Transverse colon (tissue), 4 donors: ENCODE data around the gene C1orf210. TPM values are rescaled to one million over a fixed set of nuclear protein-coding genes. Genes with fewer than 3 reads are reported as not detected.

ENCODE experiments used
- DNase-seq: peaks from one replicate; pipeline ENCODE4 v3.0.0-alpha.2; 2019
- H3K27ac ChIP-seq, 4 donors: fragments of 200-600 bp; sonication (generic); 2 replicates each; pipeline ENCODE4 v1.5.1; 2016 to 2018; ENCODE audit warnings: inconsistent platforms in 4 of 4
- H3K27me3 ChIP-seq: fragments of 200-600 bp; sonication (generic); 2 replicates; pipeline ENCODE4 v1.5.1; 2017; ENCODE audit warnings: inconsistent platforms
- H3K36me3 ChIP-seq, 4 donors: fragments of 200-600 bp; sonication (generic); 2 replicates each; pipeline ENCODE4 v1.5.1; 2017 to 2019; ENCODE audit warnings: inconsistent platforms in 4 of 4
- H3K4me1 ChIP-seq, 4 donors: fragments of 200-600 bp; sonication (generic); 2 replicates each; pipeline ENCODE4 v1.5.1; 2017 to 2020; ENCODE audit warnings: inconsistent platforms in 4 of 4
- H3K4me3 ChIP-seq, 4 donors: fragments of 200-600 bp; sonication (generic); 1 replicate in 1 of 4; 2 replicates in 3 of 4; pipeline versions ENCODE4 v1.5.1 to v1.6.1; 2017 to 2019; ENCODE audit warnings: inconsistent platforms in 4 of 4
- H3K9me3 ChIP-seq, 2 donors: fragments of 200-600 bp; sonication (generic); 2 replicates each; pipeline ENCODE4 v1.5.1; 2017 to 2019; ENCODE audit warnings: inconsistent platforms in 2 of 2
- CTCF ChIP-seq, 5 experiments: fragments of 200-600 bp in 3 of 5; fragments of 450-650 bp in 2 of 5; sonication (generic) in 3 of 5; IDR thresholded peaks; 1 replicate in 2 of 5; 2 replicates in 3 of 5; pipeline ENCODE4 v1.5.1; 2016 to 2017; ENCODE audit warnings: antibody characterized with exemption in 5 of 5, inconsistent platforms in 3 of 5, mild to moderate bottlenecking in 2 of 5, moderate library complexity in 1 of 5
- EP300 ChIP-seq: sonication (generic); formaldehyde crosslinking; IDR thresholded peaks from one replicate; pipeline ENCODE4 v1.6.1; 2017; ENCODE audit warnings: antibody characterized with exemption, low read depth
- POLR2A ChIP-seq: fragments of 450-650 bp; IDR thresholded peaks from one replicate; pipeline ENCODE4 v1.6.1; 2016; ENCODE audit warnings: antibody characterized with exemption, mild to moderate bottlenecking, moderate library complexity
- POLR2AphosphoS5 ChIP-seq, 3 donors: sonication (generic); formaldehyde crosslinking; IDR thresholded peaks; one replicate each; pipeline ENCODE4 v1.6.1; 2016; ENCODE audit warnings: antibody characterized with exemption in 3 of 3
- WGBS, 2 donors: methylation state at CpG; one replicate each; pipeline ENCODE4 v1.1.5; 2018; ENCODE audit warnings: low coverage in 1 of 2; 5-methylcytosine and 5-hydroxymethylcytosine counted together
- in situ Hi-C, 4 donors: fragments of 200-750 bp; cut with MboI; loops; one replicate each; pipeline versions ENCODE4 v1.15.0 to v1.15.1; 2017; ENCODE audit warnings: low sequenced_read_pairs in 3 of 4, low pct_ligation_motif_present in 1 of 4, low pct_unique_long_range_greater_than_20kb in 1 of 4
- intact Hi-C: fragments of 100-400 bp; cut with DNase I; formaldehyde crosslinking; loops from one replicate; pipeline ENCODE4 v1.15.1; 2023; ENCODE audit warnings: low total_unique reads
- total RNA-seq, 4 donors: library from RNA; depleted of rRNA; stranded (reverse); fragments of >200 nt; gene quantifications; one replicate each; pipeline ENCODE4 v1.1.0, GENCODE V29; 2016

C1orf210 gene
- total RNA-seq, 4 donors from 2014 or later, result 43.8 to 100 (median 57.6) TPM

DNA sequence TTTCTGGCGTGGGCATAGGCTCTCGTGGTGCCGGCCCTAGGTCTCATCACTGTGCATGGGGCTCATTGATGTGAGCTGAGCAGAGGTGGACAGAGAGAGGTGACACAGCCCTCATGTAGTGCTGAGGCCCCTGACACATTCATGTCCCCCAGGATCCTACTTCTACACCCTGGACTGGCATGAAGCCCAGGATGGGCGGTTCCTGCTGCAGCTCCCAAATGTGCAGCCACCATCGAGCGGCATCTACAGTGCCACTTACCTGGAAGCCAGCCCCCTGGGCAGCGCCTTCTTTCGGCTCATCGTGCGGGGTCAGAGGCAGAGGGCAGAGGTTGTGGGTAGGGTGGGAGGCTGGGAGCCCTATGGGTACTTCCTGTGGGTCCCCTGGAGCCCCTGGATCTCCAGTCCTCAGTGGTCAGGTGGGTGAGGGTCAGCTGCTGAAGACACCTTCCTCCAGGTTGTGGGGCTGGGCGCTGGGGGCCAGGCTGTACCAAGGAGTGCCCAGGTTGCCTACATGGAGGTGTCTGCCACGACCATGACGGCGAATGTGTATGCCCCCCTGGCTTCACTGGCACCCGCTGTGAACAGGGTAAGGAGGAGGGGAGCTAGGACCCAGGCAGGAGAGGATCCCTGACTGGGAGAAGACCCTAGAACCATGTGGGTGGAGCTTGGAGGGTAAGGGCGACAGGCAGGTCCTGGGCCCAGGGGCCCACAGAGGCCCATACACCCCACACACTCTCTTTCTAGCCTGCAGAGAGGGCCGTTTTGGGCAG, 21.5 kb upstream of the C1orf210 start:
- H3K27me3 ChIP-seq, result no peaks in the 10 kb centered on the region
- in situ Hi-C loops (no loop called here), intact Hi-C loops (no loop called here)
- DNase-seq, result no peak
- no peak for TF ChIP-seq POLR2AphosphoS5 (IDR thresholded peaks at IDR 0.05)
- no peak for TF ChIP-seq CTCF (IDR thresholded peaks at IDR 0.05)
- no peak for TF ChIP-seq POLR2A
- TF ChIP-seq EP300, result no peak
- no peaks in the 10 kb centered on the region for H3K9me3 ChIP-seq
- H3K36me3 ChIP-seq, result no peaks in the 10 kb centered on the region
- H3K4me3 ChIP-seq, result no peak overlapping the region
- WGBS, 2 donors, result 83 to 100% methylated on average over 1 to 17 of the region's 17 CpGs
- H3K4me1 ChIP-seq, result peaks cover 13 to 33% (median 20%) of the 10 kb centered on the region in 4 donors
- no peak overlapping the region for H3K27ac ChIP-seq

DNA sequence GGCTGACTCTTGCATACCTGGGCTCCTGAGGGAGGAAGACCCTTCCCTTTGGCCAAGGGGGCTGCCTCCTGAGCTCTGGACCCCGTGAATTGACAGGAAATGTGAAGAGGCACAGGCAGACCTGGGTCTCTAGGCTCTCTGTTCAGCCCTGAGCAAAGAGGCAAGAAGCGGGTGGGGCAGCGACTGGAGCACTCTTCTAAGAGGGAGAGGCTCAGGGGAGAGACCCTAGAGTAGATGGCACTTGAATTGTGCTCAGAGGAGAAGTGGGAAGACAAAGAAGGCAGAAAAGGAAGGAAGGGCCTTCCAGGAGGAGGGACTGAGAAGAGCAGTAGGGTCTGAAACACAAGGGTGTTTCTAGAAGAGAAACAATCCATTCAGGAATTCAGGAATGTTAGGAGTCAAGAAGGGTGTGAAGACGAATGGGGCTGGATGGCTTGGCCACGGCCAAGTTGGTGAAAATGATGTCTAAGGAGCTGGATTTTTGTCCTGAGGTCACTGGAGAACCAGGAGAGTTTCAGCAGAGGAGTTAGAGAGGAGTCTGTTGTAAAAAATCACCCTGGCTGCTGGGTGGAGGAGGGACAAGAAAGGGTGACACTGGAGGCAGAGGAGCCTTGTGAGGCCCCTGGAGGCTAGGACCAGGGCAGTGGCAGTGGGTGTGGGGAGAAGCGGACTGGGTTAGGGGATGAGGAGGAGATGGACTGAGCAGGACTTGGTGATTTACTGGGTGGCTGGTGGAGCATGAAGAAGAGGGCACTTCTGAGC, 20.7 kb upstream of the C1orf210 start:
- intact Hi-C loops, result no loop called here
- Histone ChIP-seq H3K27me3 (no peaks in the 10 kb centered on the region), H3K27ac (no peak overlapping the region), H3K4me3 (no peak overlapping the region), H3K9me3 (no peaks in the 10 kb centered on the region), H3K36me3 (no peaks in the 10 kb centered on the region), H3K4me1 (peaks cover 13 to 35% (median 20%) of the 10 kb centered on the region in 4 donors)
- no peak for DNase-seq
- TF ChIP-seq CTCF (IDR thresholded peaks at IDR 0.05), result no peak
- TF ChIP-seq EP300, result no peak
- no peak for TF ChIP-seq POLR2A
- no peak for TF ChIP-seq POLR2AphosphoS5 (IDR thresholded peaks at IDR 0.05)
- 83 to 93% methylated on average over 3 to 6 of the region's 6 CpGs for WGBS, 2 donors
- in situ Hi-C loops, result no loop called here

DNA sequence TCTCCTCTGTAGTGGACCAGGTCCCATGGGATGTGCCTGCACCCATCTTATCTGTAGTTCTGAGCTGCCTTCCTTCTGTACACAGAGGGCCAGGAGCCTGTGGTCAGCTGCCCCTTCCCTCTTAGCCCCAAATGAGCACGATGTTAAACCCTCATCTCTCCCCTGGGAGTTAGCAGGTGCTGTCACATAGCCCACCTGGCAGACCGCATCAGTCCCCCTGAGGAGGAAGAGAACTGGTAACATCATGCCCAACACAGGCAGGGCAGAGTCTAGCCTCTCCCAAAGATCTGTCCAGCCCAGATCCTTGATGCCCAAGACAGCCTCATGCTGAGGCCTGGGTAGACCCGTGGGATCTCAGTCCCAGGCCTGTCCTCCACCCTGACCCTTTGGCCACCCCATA, 20.1 kb upstream of the C1orf210 start:
- DNase-seq, result peak; percentile 7
- Histone ChIP-seq H3K27ac (no peak overlapping the region), H3K4me1 (peaks cover 13 to 35% (median 20%) of the 10 kb centered on the region in 4 donors), H3K4me3 (no peak overlapping the region), H3K36me3 (no peaks in the 10 kb centered on the region), H3K27me3 (no peaks in the 10 kb centered on the region), H3K9me3 (no peaks in the 10 kb centered on the region)
- in situ Hi-C loops (no loop called here), intact Hi-C loops (no loop called here)
- TF ChIP-seq POLR2A (no peak), CTCF (IDR thresholded peaks at IDR 0.05) (no peak), EP300 (no peak), POLR2AphosphoS5 (IDR thresholded peaks at IDR 0.05) (no peak)
- 72% methylated on average over 3 of the region's 3 CpGs; no CpG with 5 or more reads in 1 of the 2 donors for WGBS, 2 donors

DNA sequence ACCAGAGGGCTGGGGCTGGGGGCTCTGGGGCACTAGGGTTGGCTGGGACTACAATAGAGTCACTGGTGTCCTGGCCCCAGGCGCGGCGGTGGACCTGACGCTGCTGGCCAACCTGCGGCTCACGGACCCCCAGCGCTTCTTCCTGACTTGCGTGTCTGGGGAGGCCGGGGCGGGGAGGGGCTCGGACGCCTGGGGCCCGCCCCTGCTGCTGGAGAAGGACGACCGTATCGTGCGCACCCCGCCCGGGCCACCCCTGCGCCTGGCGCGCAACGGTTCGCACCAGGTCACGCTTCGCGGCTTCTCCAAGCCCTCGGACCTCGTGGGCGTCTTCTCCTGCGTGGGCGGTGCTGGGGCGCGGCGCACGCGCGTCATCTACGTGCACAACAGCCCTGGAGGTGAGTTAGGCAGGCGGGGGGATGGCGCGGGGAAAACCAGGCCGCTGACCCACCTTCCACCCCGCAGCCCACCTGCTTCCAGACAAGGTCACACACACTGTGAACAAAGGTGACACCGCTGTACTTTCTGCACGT, 19.5 kb upstream of the C1orf210 start:
- WGBS, 2 donors, result 80 to 91% methylated on average over 3 to 20 of the region's 46 CpGs
- no peak for DNase-seq
- intact Hi-C loops, result no loop called here
- Histone ChIP-seq H3K27me3 (no peaks in the 10 kb centered on the region), H3K36me3 (no peaks in the 10 kb centered on the region), H3K27ac (no peak overlapping the region), H3K9me3 (no peaks in the 10 kb centered on the region), H3K4me1 (peaks cover 13 to 35% (median 20%) of the 10 kb centered on the region in 4 donors), H3K4me3 (no peak overlapping the region)
- TF ChIP-seq EP300, result no peak
- no peak for TF ChIP-seq POLR2AphosphoS5 (IDR thresholded peaks at IDR 0.05)
- TF ChIP-seq CTCF (IDR thresholded peaks at IDR 0.05), result no peak
- TF ChIP-seq POLR2A, result no peak
- in situ Hi-C loops, result no loop called here
